Measurements from ENCODE around the gene ZC4H2.
"Not testable (repeated sequence)": the region's sequence is repeated elsewhere in the genome, so short reads cannot be mapped to it uniquely, and the experiment has no call there.

Gene ZC4H2

GRCh38 chrX:64975989-64976672 is at the start of gene ZC4H2:
Gene ZC4H2, minus strand, starts transcription at chrX:64976450. Its CDS starts 73 bp downstream, at chrX:64976377.
- DNase-seq (ENCODE audit: low read depth) = peak; percentile 9

GRCh38 chrX:65017451-65017850 is 41.2 kb upstream of the ZC4H2 start:
- DNase-seq (ENCODE audit: low read depth) = no peak

GRCh38 chrX:65014230-65014629 is 38.0 kb upstream of the ZC4H2 start:
- no peak for DNase-seq (ENCODE audit: low read depth)

GRCh38 chrX:65009459-65009858 is 33.2 kb upstream of the ZC4H2 start:
- DNase-seq (ENCODE audit: low read depth) = no peak

GRCh38 chrX:65002208-65002607 is 26.0 kb upstream of the ZC4H2 start:
- DNase-seq (ENCODE audit: low read depth) = not testable (repeated sequence)

GRCh38 chrX:64996805-64997204 is 20.6 kb upstream of the ZC4H2 start:
- no peak for DNase-seq (ENCODE audit: low read depth)

GRCh38 chrX:64994131-64994798 is 18.0 kb upstream of the ZC4H2 start:
- DNase-seq (ENCODE audit: low read depth) = no peak

- no peak for DNase-seq (ENCODE audit: low read depth)
Observed at GRCh38 chrX:64977830-64978229, 1.6 kb upstream of the ZC4H2 start.

- no peak for DNase-seq (ENCODE audit: low read depth)
Observed at GRCh38 chrX:64977051-64977450, 801 bp upstream of the ZC4H2 start.

- no peak for DNase-seq (ENCODE audit: low read depth)
Observed at GRCh38 chrX:64976673-64977040, 407 bp upstream of the ZC4H2 start.

GRCh38 chrX:64975491-64975890 is 759 bp downstream of the ZC4H2 start:
- DNase-seq (ENCODE audit: low read depth) = no peak

- DNase-seq (ENCODE audit: low read depth) = no peak
Observed at GRCh38 chrX:64925480-64925879, 50.8 kb downstream of the ZC4H2 start.

- no peak for DNase-seq (ENCODE audit: low read depth)
Observed at GRCh38 chrX:64908121-64908520, 68.1 kb downstream of the ZC4H2 start.

GRCh38 chrX:64894454-64895038 is 81.7 kb downstream of the ZC4H2 start:
- DNase-seq (ENCODE audit: low read depth) = no peak

GRCh38 chrX:64885850-64886249 is 90.4 kb downstream of the ZC4H2 start:
- no peak for DNase-seq (ENCODE audit: low read depth)

GRCh38 chrX:64878709-64879108 is 97.5 kb downstream of the ZC4H2 start:
- not testable (repeated sequence) for DNase-seq (ENCODE audit: low read depth)

- DNase-seq (ENCODE audit: low read depth) = no peak
Observed at GRCh38 chrX:64867217-64867616, 109.0 kb downstream of the ZC4H2 start.

Data from HS-5 (cell line).